Measurements from ENCODE around the gene ASAH2.
"Not testable (repeated sequence)": the region's sequence is repeated elsewhere in the genome, so short reads cannot be mapped to it uniquely, and the experiment has no call there.

The ASAH2 gene

DNA sequence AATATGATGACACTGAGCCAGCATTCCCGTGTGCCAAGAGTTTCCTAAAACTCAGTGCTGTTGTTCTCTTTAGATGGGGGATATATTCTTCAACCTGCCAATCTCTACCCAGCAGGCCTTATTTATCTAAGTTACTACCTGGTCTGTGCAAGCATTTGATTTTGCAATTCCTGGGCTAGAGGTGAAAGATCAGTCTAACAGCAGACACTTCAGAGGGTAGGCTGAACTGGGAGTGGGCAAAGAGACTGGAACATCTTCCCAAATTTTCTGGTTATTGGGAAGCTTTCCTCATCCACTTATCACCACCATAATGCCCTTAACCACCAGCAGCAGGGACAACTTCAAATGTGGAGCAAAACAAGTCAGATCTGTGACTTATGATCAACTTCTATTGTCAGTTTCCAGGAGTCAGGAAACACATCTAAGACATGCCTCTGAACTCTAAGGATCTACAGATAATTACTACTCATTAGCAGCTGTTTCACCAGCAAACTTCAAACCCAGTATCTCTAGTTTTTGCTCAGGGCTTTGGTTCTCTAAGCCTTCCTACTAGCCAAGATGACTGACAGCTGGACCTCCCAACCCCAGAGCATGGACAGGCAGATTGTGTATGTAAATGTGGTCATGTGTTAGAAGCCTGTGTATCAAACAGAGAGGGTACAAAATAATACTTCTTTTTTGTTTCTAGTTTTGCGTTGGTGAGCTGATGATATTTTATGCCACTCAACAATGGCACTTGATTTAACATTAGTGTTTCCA is 1.0 kb downstream of the ASAH2 start:
- DNase-seq, result no peak

DNA sequence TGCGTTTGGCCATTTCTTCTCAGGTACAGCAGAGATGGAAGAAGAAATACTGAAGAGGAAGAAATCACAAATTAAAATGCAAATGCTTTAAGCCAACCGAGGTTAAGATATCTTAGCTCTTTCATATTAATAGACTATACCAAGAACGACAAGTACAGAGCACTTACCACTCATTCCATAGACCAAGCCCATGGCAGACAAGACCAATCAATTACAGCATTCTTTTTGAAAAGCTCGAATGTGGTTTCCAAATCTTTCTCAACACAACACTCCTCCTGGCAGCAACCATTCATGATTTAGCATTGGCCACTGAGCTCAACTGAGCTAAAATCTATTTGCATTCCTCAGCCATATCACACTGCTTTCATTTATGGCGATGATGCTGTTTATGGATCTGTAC is 2.7 kb downstream of the ASAH2 start:
- no peak for DNase-seq

DNA sequence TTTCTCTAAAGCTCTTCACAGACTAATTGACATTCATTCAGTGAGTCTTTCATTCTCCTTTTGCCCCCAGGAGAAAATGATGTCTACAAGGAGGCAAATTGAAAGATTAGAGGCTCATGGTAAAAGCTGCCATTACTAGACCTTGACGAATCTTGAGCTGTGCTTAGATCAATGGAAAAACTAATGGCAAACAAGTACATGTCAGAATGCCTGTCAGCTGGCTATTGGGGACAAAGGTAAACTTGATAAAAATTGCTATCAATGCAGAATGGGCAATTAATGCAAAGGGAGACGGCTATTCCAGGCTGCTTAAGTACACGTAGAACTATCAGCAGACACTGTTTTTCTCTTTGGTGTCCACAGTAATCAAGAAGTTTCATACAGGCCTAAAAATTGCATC is 3.3 kb downstream of the ASAH2 start:
- DNase-seq, result no peak

- DNase-seq, result no peak
Measured at GRCh38 chr10:50244201-50244600, 7.1 kb downstream of the ASAH2 start.

DNA sequence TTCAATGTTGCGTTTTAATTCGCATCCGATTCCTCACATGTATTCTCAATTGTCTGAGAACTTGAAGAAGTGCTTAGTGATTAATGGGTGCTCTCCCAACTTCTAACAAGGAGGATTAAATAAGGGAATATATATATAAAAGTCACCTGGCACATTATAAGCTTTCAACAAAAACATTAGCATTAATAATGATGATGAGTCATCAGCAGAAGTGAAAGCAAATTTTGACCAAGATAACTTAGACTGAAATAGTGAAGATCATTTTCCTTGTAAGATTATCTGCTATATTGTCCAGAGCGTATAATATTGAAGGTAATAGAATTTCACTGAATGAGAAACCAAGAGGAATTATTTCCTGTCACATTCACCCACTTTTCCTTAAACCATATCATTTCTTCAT is 8.5 kb downstream of the ASAH2 start:
- no peak for DNase-seq

- not testable (repeated sequence) for DNase-seq
Measured at GRCh38 chr10:50241478-50241877, 9.8 kb downstream of the ASAH2 start.

DNA sequence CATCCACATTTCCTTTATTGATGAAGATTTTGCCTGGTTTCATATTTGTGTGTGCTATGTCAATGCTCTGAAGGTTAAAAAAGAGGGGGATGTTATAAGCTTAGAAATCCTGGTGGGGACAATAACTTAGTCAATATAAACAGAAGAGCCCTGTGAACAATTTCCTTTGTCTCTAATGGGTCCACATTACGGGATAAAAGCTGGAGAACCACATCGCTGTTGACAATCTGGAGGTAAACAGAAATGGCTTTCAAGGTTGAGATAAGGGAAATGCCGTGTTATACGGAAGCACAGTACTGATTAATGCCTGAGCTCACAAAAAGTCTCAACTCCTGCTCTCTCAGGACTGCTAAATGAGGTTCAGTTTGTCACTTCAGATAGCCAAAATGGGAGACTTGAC is 16.8 kb downstream of the ASAH2 start:
- DNase-seq, result no peak

DNA sequence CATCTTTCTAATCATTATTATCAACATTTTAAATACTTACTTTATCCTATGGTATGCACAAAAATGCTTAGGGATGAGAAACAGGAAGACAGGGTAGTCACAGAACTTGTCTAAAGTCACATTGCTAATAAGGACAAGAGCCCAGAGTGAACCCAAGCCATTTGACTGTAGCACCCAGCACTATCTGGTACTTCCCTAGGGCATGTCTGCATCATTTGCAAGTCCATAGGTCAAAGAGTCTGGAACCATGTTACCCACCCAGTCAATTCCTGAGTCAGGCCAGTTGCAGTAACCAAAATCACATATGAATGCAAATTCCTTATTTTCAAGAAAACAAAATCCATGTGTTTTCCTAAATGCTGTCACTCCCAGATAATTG is 19.1 kb downstream of the ASAH2 start:
- DNase-seq, result no peak

- no peak for DNase-seq
Measured at GRCh38 chr10:50231515-50232260, 19.6 kb downstream of the ASAH2 start.

- DNase-seq, result no peak
Measured at GRCh38 chr10:50229460-50229859, 21.9 kb downstream of the ASAH2 start.

- no peak for DNase-seq
Measured at GRCh38 chr10:50228672-50229071, 22.6 kb downstream of the ASAH2 start.

- no peak for DNase-seq
Measured at GRCh38 chr10:50226610-50227009, 24.7 kb downstream of the ASAH2 start.

GRCh38 chr10:50224330-50224952 is 26.9 kb downstream of the ASAH2 start:
- no peak for DNase-seq

GRCh38 chr10:50222199-50222598 is 29.1 kb downstream of the ASAH2 start:
- no peak for DNase-seq

DNA sequence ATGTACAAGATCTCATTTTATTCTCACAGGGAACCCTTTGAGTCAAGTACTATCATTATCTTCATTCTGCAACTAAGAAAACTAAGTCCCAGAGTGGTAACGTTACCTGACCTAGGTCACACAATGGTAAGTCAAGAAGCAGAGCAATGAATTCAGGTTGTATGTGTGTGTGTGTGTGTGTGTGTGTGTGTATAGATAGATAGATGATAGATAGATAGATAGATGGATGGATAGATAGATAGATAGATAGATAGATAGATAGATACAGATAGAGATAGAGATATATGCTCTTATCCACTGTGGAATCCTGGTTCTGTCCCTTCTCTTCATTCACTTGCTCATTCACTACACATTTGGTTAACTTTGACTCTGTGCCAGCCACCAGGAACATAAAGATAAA is 29.8 kb downstream of the ASAH2 start:
- DNase-seq, result no peak

DNA sequence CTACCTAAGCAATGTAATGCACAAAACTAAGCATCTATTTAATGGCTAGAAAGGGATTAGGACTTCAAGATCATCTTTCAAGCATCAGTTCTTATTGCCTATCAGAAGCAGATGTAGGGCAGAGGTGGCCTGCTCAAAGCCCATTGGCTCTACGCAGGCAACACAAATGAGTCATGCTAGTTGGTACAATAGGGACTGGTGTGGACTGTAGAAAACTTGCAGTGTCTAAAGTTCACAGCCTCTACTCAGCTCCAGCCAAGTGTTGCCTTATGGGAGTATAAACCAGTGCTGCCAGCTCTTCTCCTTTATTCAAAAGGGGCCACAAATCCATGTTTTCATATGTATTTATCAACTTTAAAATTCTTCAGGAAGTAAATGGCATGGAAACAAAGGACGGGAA is 31.7 kb downstream of the ASAH2 start:
- DNase-seq, result no peak

- no peak for DNase-seq
Measured at GRCh38 chr10:50219200-50219599, 32.1 kb downstream of the ASAH2 start.

DNA sequence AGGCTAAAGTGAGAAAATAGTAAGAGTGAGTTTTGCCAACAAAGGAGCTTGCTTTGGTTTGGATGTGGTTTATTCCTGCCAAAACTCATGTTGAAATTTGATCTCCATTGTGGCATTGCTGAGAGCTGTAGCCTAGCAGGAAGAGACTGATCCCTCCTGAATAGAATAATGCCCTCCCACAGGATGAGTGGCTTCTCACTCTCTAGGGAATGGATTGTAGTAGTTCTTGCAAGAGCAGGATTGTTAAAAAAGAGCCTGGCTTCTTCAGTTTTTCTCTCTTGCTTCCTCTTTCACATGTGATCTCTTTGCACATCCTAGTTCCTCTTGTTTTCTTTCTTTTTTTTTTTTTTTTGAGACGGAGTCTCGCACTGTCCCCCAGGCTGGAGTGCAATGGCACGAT is 34.4 kb downstream of the ASAH2 start:
- no peak for DNase-seq

GRCh38 chr10:50216418-50216817 is 34.9 kb downstream of the ASAH2 start:
- DNase-seq, result no peak

DNA sequence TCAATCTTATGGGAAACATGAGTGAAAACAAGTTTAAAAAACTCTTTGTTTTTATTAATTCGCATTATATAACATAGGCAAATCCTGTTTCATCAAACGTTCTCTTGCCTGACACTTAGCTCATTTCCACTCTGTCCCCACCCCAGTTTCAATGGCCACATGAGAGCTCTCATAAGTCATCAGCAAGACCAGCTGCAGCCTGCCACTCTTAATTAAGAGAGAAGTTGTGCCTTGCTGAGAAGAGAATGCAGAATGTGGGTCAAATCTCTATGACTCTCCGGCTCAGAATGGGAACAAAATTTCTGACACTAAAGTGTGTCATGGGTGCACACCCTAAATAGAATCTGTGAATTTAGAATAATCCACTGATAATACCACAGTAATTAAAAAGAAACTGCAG is 39.6 kb downstream of the ASAH2 start:
- DNase-seq, result no peak

- DNase-seq, result no peak
Measured at GRCh38 chr10:50210876-50211275, 40.4 kb downstream of the ASAH2 start.
